Tibial nerve (tissue), 4 donors: Measurements from ENCODE around the gene IFIT1. TPM values are rescaled to one million over a fixed set of nuclear protein-coding genes. Genes with fewer than 3 reads are reported as not detected.
A peak's percentile ranks its signal among the peaks of the same experiment; 100 is the strongest.

Source experiments
- DNase-seq, 2 donors: peaks; one replicate each; pipeline ENCODE4 v3.0.0-alpha.2; 2019; ENCODE audit warnings: low spot score in 2 of 2
- H3K27ac ChIP-seq, 4 donors: fragments of 200-600 bp; sonication (generic) in 3 of 4; one replicate each; pipeline ENCODE4 v1.5.1; 2017 to 2019; ENCODE audit warnings: mild to moderate bottlenecking in 1 of 4
- H3K27me3 ChIP-seq, 2 donors: fragments of 200-600 bp; sonication (generic) in 1 of 2; one replicate each; pipeline versions ENCODE4 v1.5.1 to v1.6.0; 2017 to 2019
- H3K36me3 ChIP-seq, 3 donors: fragments of 200-600 bp; sonication (generic); one replicate each; pipeline ENCODE4 v1.5.1; 2018 to 2019
- H3K4me1 ChIP-seq, 4 donors: fragments of 200-600 bp; sonication (generic) in 3 of 4; one replicate each; pipeline ENCODE4 v1.5.1; 2017 to 2019
- H3K4me3 ChIP-seq, 4 donors: fragments of 200-600 bp; sonication (generic) in 3 of 4; one replicate each; pipeline ENCODE4 v1.5.1; 2017 to 2019; ENCODE audit warnings: mild to moderate bottlenecking in 1 of 4, moderate library complexity in 1 of 4
- H3K9me3 ChIP-seq, 4 donors: fragments of 200-600 bp; sonication (generic) in 3 of 4; one replicate each; pipeline ENCODE4 v1.5.1; 2017 to 2019
- CTCF ChIP-seq, 5 experiments: fragments of 200-600 bp in 3 of 5; fragments of 450-650 bp in 2 of 5; sonication (generic) in 3 of 5; IDR thresholded peaks; one replicate each; pipeline ENCODE4 v1.5.1; 2016 to 2019; ENCODE audit warnings: antibody characterized with exemption in 5 of 5, mild to moderate bottlenecking in 3 of 5, moderate library complexity in 2 of 5
- EP300 ChIP-seq, 2 donors: sonication (generic); formaldehyde crosslinking; IDR thresholded peaks; one replicate each; pipeline ENCODE4 v1.6.1; 2017; ENCODE audit warnings: antibody characterized with exemption in 2 of 2, mild to moderate bottlenecking in 1 of 2
- POLR2A ChIP-seq, 2 donors: fragments of 450-650 bp; IDR thresholded peaks; one replicate each; pipeline ENCODE4 v1.6.1; 2017; ENCODE audit warnings: antibody characterized with exemption in 2 of 2, mild to moderate bottlenecking in 2 of 2, moderate library complexity in 2 of 2
- WGBS, 2 donors: methylation state at CpG; one replicate each; pipeline ENCODE4 v1.1.5; 2018; 5-methylcytosine and 5-hydroxymethylcytosine counted together
- total RNA-seq, 4 donors: library from RNA; depleted of rRNA; stranded (reverse); fragments of >200 nt; gene quantifications; one replicate each; pipeline ENCODE4 v1.1.0, GENCODE V29; 2016

The IFIT1 gene
- total RNA-seq, 4 donors from 2014 or later = 7.2 to 17.0 (median 13.9) TPM

- peak overlapping the region in 1 of 4 donors; percentile 10 for H3K4me3 ChIP-seq
- 1 to 2% methylated on average over 3 of the region's 3 CpGs for WGBS, 2 donors
Observed at GRCh38 chr10:89373916-89374711, 18.3 kb upstream of the IFIT1 start.

GRCh38 chr10:89374713-89375141 is 17.7 kb upstream of the IFIT1 start:
- H3K4me3 ChIP-seq = no peak overlapping the region

More at GRCh38 chr10:89373916-89374711, 18.3 kb upstream of the IFIT1 start:
- no peaks in the 10 kb centered on the region for H3K9me3 ChIP-seq
- H3K27me3 ChIP-seq = no peaks in the 10 kb centered on the region
- peaks cover 0 to 30% (median 25%) of the 10 kb centered on the region in 4 donors for H3K4me1 ChIP-seq
- H3K27ac ChIP-seq = peak overlapping the region; percentile 67 to 93 (median 88)
- DNase-seq = peak; percentile 84 to 95
- H3K36me3 ChIP-seq = no peaks in the 10 kb centered on the region
- TF ChIP-seq EP300 (IDR thresholded peaks at IDR 0.05) (peak; percentile 79 to 98), CTCF (IDR thresholded peaks at IDR 0.05) (peak in 1 of 5 experiments; percentile 19), POLR2A (IDR thresholded peaks at IDR 0.05) (peak in 1 of 2 donors; percentile 26)

DNA sequence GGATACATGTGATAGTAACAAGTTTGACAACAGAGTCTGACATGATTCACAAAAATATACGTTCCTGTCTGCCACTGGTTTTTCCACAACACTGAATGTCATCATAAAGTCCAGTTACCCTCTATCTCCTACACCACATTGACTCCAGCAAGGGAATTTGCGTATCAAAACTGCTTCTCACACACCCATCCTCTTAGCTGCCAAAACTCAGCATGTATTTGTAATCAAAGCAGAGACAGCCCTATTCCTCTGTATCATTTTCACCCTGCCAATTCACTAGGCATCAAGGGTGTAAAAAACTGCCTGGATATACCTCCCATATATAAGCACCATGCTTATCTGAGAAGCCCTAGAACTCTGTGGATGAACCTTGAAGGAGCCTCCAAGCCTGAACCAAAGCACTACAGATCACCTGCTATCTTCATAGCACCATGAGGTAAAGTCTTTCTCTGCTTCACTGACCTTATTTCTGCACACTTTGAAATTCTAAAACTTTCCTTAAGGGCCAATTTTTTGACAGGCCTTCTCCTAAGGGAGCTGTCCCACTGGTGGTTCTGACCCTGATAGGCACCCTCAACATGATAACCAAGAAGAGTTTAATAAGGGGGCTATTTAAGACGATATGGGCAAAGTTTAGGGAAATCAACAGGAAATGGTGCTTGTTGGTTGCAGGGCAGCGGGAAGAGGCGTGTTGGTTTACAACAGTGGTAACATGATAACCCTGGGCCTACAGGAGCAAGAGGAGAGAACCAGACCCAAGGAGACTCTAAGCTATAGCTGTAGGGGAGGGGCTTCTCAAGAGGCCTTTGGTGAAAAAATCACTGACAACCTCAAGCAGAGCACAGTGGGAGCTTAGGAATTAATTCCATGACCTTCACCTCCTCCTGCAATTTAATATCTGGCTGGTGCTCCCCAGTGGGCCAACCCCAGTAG is 14.5 kb upstream of the IFIT1 start, which contains the start of gene IFIT1B:
IFIT1B (plus strand) TSS at position 352 of the 933 bp plus-strand sequence; CDS start at position 432, 80 bp downstream.
- Histone ChIP-seq H3K27ac (no peak within 1 kb of the TSS), H3K4me1 (peaks cover 0 to 22% (median 19%) of the 10 kb centered on the region in 4 donors), H3K36me3 (no peaks in the 10 kb centered on the region), H3K9me3 (no peaks in the 10 kb centered on the region), H3K27me3 (no peaks in the 10 kb centered on the region), H3K4me3 (no peak within 1 kb of the TSS)
- DNase-seq = no peak
- TF ChIP-seq EP300 (IDR thresholded peaks at IDR 0.05) (no peak), POLR2A (IDR thresholded peaks at IDR 0.05) (no peak), CTCF (IDR thresholded peaks at IDR 0.05) (no peak)
- WGBS, 2 donors = 93 to 95% methylated on average over 5 of the region's 5 CpGs

More at GRCh38 chr10:89374713-89375141, 17.7 kb upstream of the IFIT1 start:
- Histone ChIP-seq H3K36me3 (no peaks in the 10 kb centered on the region), H3K4me1 (peaks cover 0 to 24% (median 20%) of the 10 kb centered on the region in 4 donors), H3K27ac (peak overlapping the region; percentile 67 to 93 (median 88)), H3K27me3 (no peaks in the 10 kb centered on the region), H3K9me3 (no peaks in the 10 kb centered on the region)
- TF ChIP-seq EP300 (IDR thresholded peaks at IDR 0.05) (no peak), POLR2A (IDR thresholded peaks at IDR 0.05) (no peak), CTCF (IDR thresholded peaks at IDR 0.05) (no peak)
- DNase-seq = no peak

- no peaks in the 10 kb centered on the region for H3K9me3 ChIP-seq
- H3K27me3 ChIP-seq = no peaks in the 10 kb centered on the region
- TF ChIP-seq EP300 (IDR thresholded peaks at IDR 0.05) = no peak
- no peak for TF ChIP-seq CTCF (IDR thresholded peaks at IDR 0.05)
- no peak for TF ChIP-seq POLR2A (IDR thresholded peaks at IDR 0.05)
- peaks cover 0 to 13% (median 10%) of the 10 kb centered on the region in 4 donors for H3K4me1 ChIP-seq
- no peak overlapping the region for H3K4me3 ChIP-seq
- DNase-seq = no peak
- H3K36me3 ChIP-seq = no peaks in the 10 kb centered on the region
- no peak overlapping the region for H3K27ac ChIP-seq
Observed at GRCh38 chr10:89379103-89379502, 13.3 kb upstream of the IFIT1 start.
